ENCODE data around the gene PBX3. TPM values are rescaled to one million over a fixed set of nuclear protein-coding genes. Genes with fewer than 3 reads are reported as not detected.

PBX3 gene
- total RNA-seq, 1 donor from 2014 or later = 23.6 TPM

GRCh38 chr9:125897481-125897880 is 150.3 kb downstream of the PBX3 start:
- DNase-seq (ENCODE audit: extremely low read depth, low read depth, low spot score) = no peak

- DNase-seq (ENCODE audit: extremely low read depth, low read depth, low spot score) = no peak
These were observed 155.0 kb downstream of the PBX3 start for GRCh38 chr9:125902214-125902613.

- DNase-seq (ENCODE audit: extremely low read depth, low read depth, low spot score) = no peak
These were observed 155.8 kb downstream of the PBX3 start for GRCh38 chr9:125902831-125903512.

GRCh38 chr9:125904155-125904851 is 157.1 kb downstream of the PBX3 start:
- no peak for DNase-seq (ENCODE audit: extremely low read depth, low read depth, low spot score)

- no peak for DNase-seq (ENCODE audit: extremely low read depth, low read depth, low spot score)
These were observed 159.0 kb downstream of the PBX3 start for GRCh38 chr9:125906144-125906543.

- DNase-seq (ENCODE audit: extremely low read depth, low read depth, low spot score) = no peak
These were observed 159.7 kb downstream of the PBX3 start for GRCh38 chr9:125906893-125907292.

- DNase-seq (ENCODE audit: extremely low read depth, low read depth, low spot score) = no peak
These were observed 161.0 kb downstream of the PBX3 start for GRCh38 chr9:125908136-125908535.

- no peak for DNase-seq (ENCODE audit: extremely low read depth, low read depth, low spot score)
These were observed 161.8 kb downstream of the PBX3 start for GRCh38 chr9:125908966-125909365.

- no peak for DNase-seq (ENCODE audit: extremely low read depth, low read depth, low spot score)
These were observed 162.3 kb downstream of the PBX3 start for GRCh38 chr9:125909459-125909858.

- DNase-seq (ENCODE audit: extremely low read depth, low read depth, low spot score) = no peak
These were observed 163.1 kb downstream of the PBX3 start for GRCh38 chr9:125910286-125910685.

GRCh38 chr9:125911861-125912644 is 164.9 kb downstream of the PBX3 start:
- no peak for DNase-seq (ENCODE audit: extremely low read depth, low read depth, low spot score)

- no peak for DNase-seq (ENCODE audit: extremely low read depth, low read depth, low spot score)
These were observed 165.5 kb downstream of the PBX3 start for GRCh38 chr9:125912667-125913066.

- no peak for DNase-seq (ENCODE audit: extremely low read depth, low read depth, low spot score)
These were observed 166.4 kb downstream of the PBX3 start for GRCh38 chr9:125913551-125913950.

GRCh38 chr9:125914411-125914810 is 167.2 kb downstream of the PBX3 start:
- DNase-seq (ENCODE audit: extremely low read depth, low read depth, low spot score) = no peak

GRCh38 chr9:125915606-125916005 is 168.4 kb downstream of the PBX3 start:
- no peak for DNase-seq (ENCODE audit: extremely low read depth, low read depth, low spot score)

- no peak for DNase-seq (ENCODE audit: extremely low read depth, low read depth, low spot score)
These were observed 172.4 kb downstream of the PBX3 start for GRCh38 chr9:125919565-125919964.

GRCh38 chr9:125920402-125920801 is 173.2 kb downstream of the PBX3 start:
- DNase-seq (ENCODE audit: extremely low read depth, low read depth, low spot score) = no peak

- no peak for DNase-seq (ENCODE audit: extremely low read depth, low read depth, low spot score)
These were observed 175.7 kb downstream of the PBX3 start for GRCh38 chr9:125922854-125923253.

- DNase-seq (ENCODE audit: extremely low read depth, low read depth, low spot score) = no peak
These were observed 177.2 kb downstream of the PBX3 start for GRCh38 chr9:125924351-125924750.

- no peak for DNase-seq (ENCODE audit: extremely low read depth, low read depth, low spot score)
These were observed 179.8 kb downstream of the PBX3 start for GRCh38 chr9:125926936-125927335.

- DNase-seq (ENCODE audit: extremely low read depth, low read depth, low spot score) = no peak
These were observed 182.7 kb downstream of the PBX3 start for GRCh38 chr9:125929846-125930245.

GRCh38 chr9:125931211-125931610 is 184.0 kb downstream of the PBX3 start:
- DNase-seq (ENCODE audit: extremely low read depth, low read depth, low spot score) = no peak
